GM21825 (cell line): Measurements from ENCODE around the gene ERGIC3.
A peak's percentile ranks its signal among the peaks of the same experiment; 100 is the strongest.

Experiments used
- ATAC-seq: cut with Tn5 transposase; IDR thresholded peaks from one replicate; pipeline ENCODE4 v1.9.1; 2021; ENCODE audit warnings: mild to moderate bottlenecking, moderate library complexity; ENCODE audit not compliant: unreplicated experiment

ERGIC3 gene

GRCh38 chr20:35595901-35596300 lies 54.0 kb downstream of the ERGIC3 start:
- ATAC-seq = no peak

- no peak for ATAC-seq
Observed at GRCh38 chr20:35597186-35597585, 55.3 kb downstream of the ERGIC3 start.

GRCh38 chr20:35598476-35598875 lies 56.6 kb downstream of the ERGIC3 start:
- no peak for ATAC-seq

GRCh38 chr20:35598899-35599775 lies 57.3 kb downstream of the ERGIC3 start:
- no peak for ATAC-seq

GRCh38 chr20:35599776-35600120 lies 57.9 kb downstream of the ERGIC3 start:
- no peak for ATAC-seq

- ATAC-seq = no peak
Observed at GRCh38 chr20:35600176-35600992, 58.5 kb downstream of the ERGIC3 start.

GRCh38 chr20:35600993-35601973 lies 59.4 kb downstream of the ERGIC3 start:
- peak; percentile 62 for ATAC-seq

GRCh38 chr20:35601990-35602389 lies 60.1 kb downstream of the ERGIC3 start:
- ATAC-seq = no peak

- ATAC-seq = no peak
Observed at GRCh38 chr20:35602851-35603495, 61.1 kb downstream of the ERGIC3 start.

GRCh38 chr20:35603695-35604448 lies 62.0 kb downstream of the ERGIC3 start:
- ATAC-seq = no peak

GRCh38 chr20:35604449-35604747 lies 62.5 kb downstream of the ERGIC3 start:
- no peak for ATAC-seq

- no peak for ATAC-seq
Observed at GRCh38 chr20:35606127-35606526, 64.2 kb downstream of the ERGIC3 start.
